ENCODE results near the gene AKR1C4. TPM values are rescaled to one million over a fixed set of nuclear protein-coding genes. Genes with fewer than 3 reads are reported as not detected.
"Not testable (repeated sequence)": the region's sequence is repeated elsewhere in the genome, so short reads cannot be mapped to it uniquely, and the experiment has no call there.

AKR1C4 gene
- total RNA-seq, 1 donor, result not detected

- H3K4me3 ChIP-seq (ENCODE audit: insufficient read depth, low read length), result no peak overlapping the region
- H4K20me1 ChIP-seq (ENCODE audit: insufficient read depth, low read length), result no peaks in the 10 kb centered on the region
- peaks cover 5% of the 10 kb centered on the region for H3K27me3 ChIP-seq (ENCODE audit: insufficient read depth, low read length)
- H3K4me1 ChIP-seq (ENCODE audit: insufficient read depth, low read length), result no peaks in the 10 kb centered on the region
- no peak overlapping the region for H3K27ac ChIP-seq (ENCODE audit: low read depth, low read length)
- H3K4me2 ChIP-seq (ENCODE audit: insufficient read depth, low read length), result no peak overlapping the region
- no peak for TF ChIP-seq CTCF (IDR thresholded peaks at IDR 0.05; ENCODE audit: extremely low read depth, low read depth, low read length)
- H2AFZ ChIP-seq (ENCODE audit: low read length), result no peak overlapping the region
- no peak for DNase-seq (ENCODE audit: insufficient read length, low spot score, missing footprints)
- H3K79me2 ChIP-seq (ENCODE audit: insufficient read depth, low read length), result no peaks in the 10 kb centered on the region
- no peaks in the 10 kb centered on the region for H3K9me3 ChIP-seq (ENCODE audit: low read depth, low read length)
- H3K36me3 ChIP-seq (ENCODE audit: insufficient read depth, low read length), result no peaks in the 10 kb centered on the region
Measured at GRCh38 chr10:5233324-5233723, 36.7 kb downstream of the AKR1C4 start.

- H4K20me1 ChIP-seq (ENCODE audit: insufficient read depth, low read length), result no peaks in the 10 kb centered on the region
- no peak overlapping the region for H3K4me2 ChIP-seq (ENCODE audit: insufficient read depth, low read length)
- peaks cover 5% of the 10 kb centered on the region for H3K27me3 ChIP-seq (ENCODE audit: insufficient read depth, low read length)
- H3K4me1 ChIP-seq (ENCODE audit: insufficient read depth, low read length), result no peaks in the 10 kb centered on the region
- no peaks in the 10 kb centered on the region for H3K79me2 ChIP-seq (ENCODE audit: insufficient read depth, low read length)
- no peak overlapping the region for H3K27ac ChIP-seq (ENCODE audit: low read depth, low read length)
- TF ChIP-seq CTCF (IDR thresholded peaks at IDR 0.05; ENCODE audit: extremely low read depth, low read depth, low read length), result no peak
- peak; percentile 61 for DNase-seq (ENCODE audit: insufficient read length, low spot score, missing footprints)
- H3K9me3 ChIP-seq (ENCODE audit: low read depth, low read length), result no peaks in the 10 kb centered on the region
- H3K36me3 ChIP-seq (ENCODE audit: insufficient read depth, low read length), result no peaks in the 10 kb centered on the region
- no peak overlapping the region for H3K4me3 ChIP-seq (ENCODE audit: insufficient read depth, low read length)
- H2AFZ ChIP-seq (ENCODE audit: low read length), result no peak overlapping the region
Measured at GRCh38 chr10:5234106-5234860, 37.6 kb downstream of the AKR1C4 start.

GRCh38 chr10:5237541-5237940 lies 40.9 kb downstream of the AKR1C4 start:
- H3K27me3 ChIP-seq (ENCODE audit: insufficient read depth, low read length); H3K79me2 ChIP-seq (ENCODE audit: insufficient read depth, low read length); H3K4me1 ChIP-seq (ENCODE audit: insufficient read depth, low read length); H2AFZ ChIP-seq (ENCODE audit: low read length); H3K27ac ChIP-seq (ENCODE audit: low read depth, low read length); H3K36me3 ChIP-seq (ENCODE audit: insufficient read depth, low read length); H3K4me3 ChIP-seq (ENCODE audit: insufficient read depth, low read length); H3K9me3 ChIP-seq (ENCODE audit: low read depth, low read length); H3K4me2 ChIP-seq (ENCODE audit: insufficient read depth, low read length); H4K20me1 ChIP-seq (ENCODE audit: insufficient read depth, low read length); DNase-seq (ENCODE audit: insufficient read length, low spot score, missing footprints): not testable (repeated sequence)

GRCh38 chr10:5242585-5242984 lies 45.9 kb downstream of the AKR1C4 start:
- no peaks in the 10 kb centered on the region for H3K27me3 ChIP-seq (ENCODE audit: insufficient read depth, low read length)
- no peak overlapping the region for H3K4me3 ChIP-seq (ENCODE audit: insufficient read depth, low read length)
- H3K27ac ChIP-seq (ENCODE audit: low read depth, low read length), result no peak overlapping the region
- no peaks in the 10 kb centered on the region for H3K36me3 ChIP-seq (ENCODE audit: insufficient read depth, low read length)
- H2AFZ ChIP-seq (ENCODE audit: low read length), result no peak overlapping the region
- no peaks in the 10 kb centered on the region for H3K79me2 ChIP-seq (ENCODE audit: insufficient read depth, low read length)
- DNase-seq (ENCODE audit: insufficient read length, low spot score, missing footprints), result no peak
- no peak overlapping the region for H3K4me2 ChIP-seq (ENCODE audit: insufficient read depth, low read length)
- no peak for TF ChIP-seq CTCF (IDR thresholded peaks at IDR 0.05; ENCODE audit: extremely low read depth, low read depth, low read length)
- no peaks in the 10 kb centered on the region for H4K20me1 ChIP-seq (ENCODE audit: insufficient read depth, low read length)
- no peaks in the 10 kb centered on the region for H3K4me1 ChIP-seq (ENCODE audit: insufficient read depth, low read length)
- H3K9me3 ChIP-seq (ENCODE audit: low read depth, low read length), result no peaks in the 10 kb centered on the region

Data from osteoblast (primary cell).